Right lung (tissue), 5 donors: Measurements from ENCODE around the gene SCNN1B. TPM values are rescaled to one million over a fixed set of nuclear protein-coding genes. Genes with fewer than 3 reads are reported as not detected.

Experiments
- DNase-seq, 2 donors: peaks; one replicate each; pipeline ENCODE4 v3.0.0-alpha.2; 2013
- polyA plus RNA-seq, 5 donors: library from polyadenylated mRNA; unstranded; fragments of 120-200 nt; gene quantifications; one replicate each; pipeline versions ENCODE4 v1.2.1 to v1.2.3, GENCODE V29; 2013; ENCODE audit warnings: inconsistent platforms in 1 of 5, low replicate concordance in 1 of 5; ENCODE audit not compliant: insufficient read length in 5 of 5, insufficient read depth in 1 of 5

Gene SCNN1B
- polyA plus RNA-seq, 5 donors = 2.3 to 4.9 (median 2.7) TPM

- peak in 1 of 2 donors; percentile 49 for DNase-seq
Observed at GRCh38 chr16:23320693-23321092, 18.6 kb downstream of the SCNN1B start.

- no peak for DNase-seq
Observed at GRCh38 chr16:23321206-23321875, 19.2 kb downstream of the SCNN1B start.

DNA sequence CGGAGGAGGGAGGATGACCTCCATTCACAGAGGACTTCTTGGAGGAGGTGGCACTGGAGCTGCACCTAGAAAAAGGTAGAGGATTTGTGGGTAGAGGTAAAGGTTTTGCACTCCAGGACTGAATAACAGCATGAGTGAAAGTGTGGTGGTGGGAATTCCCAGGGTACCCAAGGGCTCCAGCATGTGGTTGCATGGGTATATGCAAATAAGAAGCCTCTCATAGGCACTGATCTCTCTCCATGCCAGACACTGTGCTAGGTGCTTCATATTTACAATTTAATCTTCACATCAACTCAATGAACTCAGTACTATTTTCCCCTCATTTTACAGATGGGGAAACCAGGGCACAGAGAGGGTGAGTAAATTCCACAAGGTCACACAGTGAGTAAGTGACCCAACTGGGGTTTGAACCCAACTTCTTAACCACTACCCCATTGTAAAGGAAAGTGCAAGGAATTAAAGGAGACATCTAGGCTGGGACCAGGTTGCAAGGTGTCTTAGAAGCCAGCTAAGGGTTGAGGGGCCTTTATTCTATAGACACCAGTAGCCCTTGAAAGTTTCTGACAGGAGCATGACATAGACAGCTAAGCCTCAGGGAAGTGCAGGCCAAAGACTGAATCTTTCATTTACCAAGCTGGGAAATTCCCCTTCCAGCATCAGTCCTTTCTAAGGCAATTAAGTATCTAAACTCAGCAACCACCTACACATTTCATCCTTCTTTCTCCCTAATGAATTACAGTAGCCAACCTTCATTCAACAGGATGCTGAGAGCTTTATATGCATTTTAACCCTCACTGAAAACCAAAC is 21.3 kb downstream of the SCNN1B start:
- DNase-seq = no peak

DNA sequence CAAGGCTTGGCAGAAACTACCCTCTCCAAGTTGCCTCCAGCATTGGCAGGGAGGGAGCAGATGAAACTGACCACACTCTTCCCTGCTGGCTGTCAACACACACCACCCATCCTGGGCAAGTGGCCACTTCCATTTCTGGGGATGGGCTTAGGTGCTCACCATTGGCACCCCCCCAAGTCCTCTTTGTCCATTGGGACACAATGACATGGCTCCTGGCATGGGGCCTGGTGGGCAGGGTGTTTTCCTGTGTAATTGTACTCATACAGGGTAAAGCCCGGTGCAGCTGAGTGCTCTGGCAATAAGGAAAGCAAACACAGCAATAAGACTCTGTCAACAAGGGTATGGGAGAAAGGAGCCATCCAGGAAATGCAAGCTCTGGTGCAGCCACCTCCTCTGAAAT is 22.6 kb downstream of the SCNN1B start:
- DNase-seq = peak in 1 of 2 donors; percentile 32

DNA sequence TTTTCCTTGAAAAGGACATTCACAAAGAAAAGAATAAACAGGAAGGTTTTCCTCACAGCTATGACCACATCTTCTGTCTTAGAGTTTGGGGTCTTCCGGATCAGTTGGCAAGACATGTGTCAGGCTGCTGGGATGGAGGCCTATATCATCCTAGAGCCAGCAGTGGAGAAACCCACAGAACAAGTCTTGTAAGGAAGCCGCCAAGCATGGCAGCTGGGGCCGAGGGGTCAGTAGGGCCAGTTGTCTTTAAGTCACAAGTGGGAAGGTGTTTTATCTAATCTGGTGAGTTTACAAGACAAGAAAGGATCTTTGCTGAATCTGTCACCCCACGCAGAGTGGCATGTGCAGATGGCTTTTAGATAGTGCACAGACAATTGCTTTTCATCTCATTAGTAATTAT is 25.7 kb downstream of the SCNN1B start:
- no peak for DNase-seq

GRCh38 chr16:23330161-23330560 is 28.1 kb downstream of the SCNN1B start:
- DNase-seq = no peak

DNA sequence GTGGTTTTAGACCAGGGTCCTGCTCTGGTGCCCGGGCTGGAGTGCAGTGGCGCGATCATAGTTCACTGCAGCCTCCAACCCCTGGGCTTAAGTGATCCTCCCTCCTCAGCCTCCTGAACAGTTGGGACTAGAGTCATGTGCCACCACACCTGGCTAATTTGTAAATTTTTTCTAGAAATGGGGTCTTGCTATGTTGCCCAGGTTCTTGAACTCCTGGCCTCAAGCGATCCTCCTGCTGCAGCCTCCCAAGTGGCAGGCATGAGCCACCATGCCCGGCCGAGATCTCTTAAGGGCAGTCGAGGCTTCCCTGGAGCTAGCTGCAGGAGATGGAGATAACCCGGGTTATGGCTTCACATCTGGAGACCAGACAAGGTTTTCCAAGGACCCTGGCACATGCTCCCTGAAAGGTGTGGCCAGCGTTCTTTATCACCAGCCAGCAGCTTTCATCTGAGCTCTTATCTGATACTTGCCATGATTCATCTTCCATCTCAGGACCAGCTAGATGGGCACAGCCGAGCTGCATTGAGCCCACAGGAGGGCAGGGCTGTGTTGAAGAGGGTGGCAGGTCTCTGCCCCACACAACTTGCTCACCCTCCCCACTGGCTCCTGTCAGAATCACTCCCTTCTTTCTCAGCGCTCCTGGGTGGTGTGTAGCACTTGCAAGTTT is 28.6 kb downstream of the SCNN1B start:
- DNase-seq = no peak

DNA sequence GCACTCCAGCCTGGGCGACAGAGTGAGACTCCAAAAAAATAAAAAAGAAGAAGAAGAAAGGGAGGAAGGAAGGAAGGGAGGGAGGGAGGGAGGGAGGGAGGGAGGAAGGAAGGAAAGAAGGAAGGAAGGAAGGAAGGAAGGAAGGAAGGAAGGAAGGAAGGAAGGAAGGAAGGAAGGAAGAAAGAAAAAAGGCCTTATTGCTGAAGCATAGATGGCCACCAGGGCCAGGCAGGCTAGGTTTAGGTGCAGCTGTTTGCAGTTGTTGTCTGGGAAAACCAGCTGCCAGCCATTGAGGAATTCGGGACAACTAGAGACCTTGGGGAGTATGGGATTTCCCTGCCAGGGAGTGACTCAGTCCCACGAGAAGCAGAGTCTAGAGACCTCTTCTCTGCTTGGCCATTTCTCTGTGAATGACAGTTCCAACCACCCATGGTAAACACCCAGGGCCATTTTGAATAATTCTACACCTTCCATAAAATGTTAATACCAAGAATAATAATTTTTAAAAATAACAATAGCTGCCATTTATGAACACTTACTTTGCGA is 31.0 kb downstream of the SCNN1B start:
- DNase-seq = no peak

- DNase-seq = no peak
Observed at GRCh38 chr16:23333831-23334456, 31.8 kb downstream of the SCNN1B start.

DNA sequence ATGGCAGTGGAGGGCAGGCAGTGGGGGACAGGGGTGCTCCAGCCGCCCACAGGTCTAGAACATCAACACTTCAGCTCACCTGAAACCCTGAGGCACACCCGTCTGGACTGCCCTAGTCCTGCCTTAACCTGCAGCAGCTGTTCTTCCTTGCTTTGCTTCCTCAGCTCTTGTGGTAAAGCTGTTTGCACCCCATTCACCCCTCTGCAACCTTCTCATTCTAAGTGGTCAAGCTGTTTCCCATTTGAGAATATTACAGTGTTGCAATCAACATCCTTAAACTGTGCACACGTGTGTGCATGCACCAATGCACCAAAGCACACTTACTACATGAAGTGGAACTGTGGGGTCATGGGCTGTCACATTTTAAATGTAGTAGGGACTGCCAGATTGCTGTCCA is 32.4 kb downstream of the SCNN1B start:
- no peak for DNase-seq

GRCh38 chr16:23334950-23335349 is 32.8 kb downstream of the SCNN1B start:
- DNase-seq = no peak

DNA sequence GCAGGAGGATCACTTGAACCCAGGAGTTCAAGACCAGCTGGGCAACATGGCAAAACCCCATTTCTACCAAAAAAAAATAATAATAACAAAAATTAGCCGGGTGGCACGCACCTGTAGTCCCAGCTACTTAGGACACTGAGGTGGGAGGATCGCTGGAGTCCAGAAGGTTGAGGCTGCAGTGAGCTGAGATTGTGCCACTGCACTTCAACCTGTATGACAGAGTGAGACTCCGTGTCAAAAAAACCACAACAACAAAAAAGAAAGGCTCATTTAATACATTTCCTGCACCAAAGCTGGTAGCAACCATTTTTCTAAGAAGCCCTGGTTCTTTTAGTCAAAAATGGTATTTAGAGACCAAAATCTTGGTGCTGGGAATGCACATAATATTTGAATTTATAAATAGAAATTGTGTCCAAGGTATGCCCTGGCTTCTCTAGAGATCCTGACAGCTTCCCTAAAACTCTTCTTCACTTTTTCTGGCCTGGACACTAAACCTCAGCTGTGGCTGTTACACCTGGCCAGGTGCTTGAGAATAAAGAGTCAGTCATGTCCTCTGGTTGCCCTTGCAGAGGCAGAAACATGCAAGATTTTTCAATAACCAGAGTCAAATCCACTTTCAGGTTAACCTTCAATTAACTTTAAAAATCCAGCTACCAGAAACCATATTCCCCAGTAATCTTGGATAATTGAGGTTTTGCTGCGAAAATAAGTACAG is 35.9 kb downstream of the SCNN1B start:
- no peak for DNase-seq

DNA sequence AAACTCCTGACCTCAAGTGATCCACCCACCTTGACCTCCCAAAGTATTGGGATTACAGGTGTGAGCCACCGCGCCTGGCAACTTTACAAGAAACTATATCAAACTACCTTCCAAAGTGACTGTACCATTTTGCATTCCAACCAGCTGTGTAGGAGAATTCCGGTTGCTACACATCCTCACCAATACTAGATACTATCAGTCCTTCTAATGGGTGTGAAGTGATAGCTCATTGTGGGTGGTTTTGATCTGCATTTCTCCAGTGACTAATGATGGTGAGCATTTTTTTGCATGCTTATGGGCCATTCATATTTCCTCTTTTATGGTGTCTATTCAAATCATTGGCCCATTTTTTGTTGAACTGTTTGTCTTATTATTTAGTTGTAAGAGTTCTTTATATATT is 37.7 kb downstream of the SCNN1B start:
- no peak for DNase-seq

GRCh38 chr16:23342083-23342640 is 40.1 kb downstream of the SCNN1B start:
- DNase-seq = no peak

DNA sequence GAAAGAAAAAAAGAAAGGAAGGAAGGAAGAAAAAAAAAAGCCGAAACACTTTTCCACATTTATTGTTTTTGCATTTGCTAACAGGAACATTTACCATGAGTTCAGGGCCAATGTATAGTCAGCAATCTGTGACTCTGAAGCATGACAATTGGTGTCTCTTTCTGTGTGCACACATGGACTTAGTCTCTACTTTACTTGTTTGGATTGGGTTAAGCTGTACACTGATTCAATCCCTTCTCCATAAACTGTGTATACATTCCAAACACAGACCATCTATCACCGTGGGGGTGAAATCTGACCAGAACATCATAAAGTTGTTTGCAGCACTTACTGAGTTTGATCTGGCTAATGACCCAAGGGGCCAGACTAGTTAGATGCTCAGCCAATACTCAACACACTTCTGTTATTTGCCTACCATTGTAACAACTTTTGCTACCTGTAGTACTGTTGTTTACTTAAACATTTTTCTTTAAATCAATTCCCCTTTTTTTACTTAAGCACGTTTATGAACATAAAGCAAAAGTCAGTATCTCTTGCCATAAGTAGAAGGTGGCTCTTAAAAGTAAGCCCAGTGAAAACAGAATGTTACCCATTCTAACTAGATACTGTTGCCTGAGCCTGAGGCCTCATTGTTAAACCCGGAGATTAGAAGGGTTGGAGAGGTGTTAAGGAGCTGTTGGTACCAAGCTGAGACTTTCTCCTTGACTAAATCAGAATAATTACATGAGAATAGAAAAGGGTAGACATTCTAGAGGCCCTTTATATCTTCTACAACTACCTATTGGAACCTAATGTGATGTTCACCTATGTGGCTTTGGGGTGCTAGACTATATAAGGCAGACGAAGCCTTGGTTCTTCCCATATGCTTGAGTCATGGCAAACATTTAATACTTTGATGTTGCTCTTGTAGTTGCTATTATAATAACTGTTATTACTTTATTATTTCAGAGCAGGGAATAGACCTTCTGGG is 41.8 kb downstream of the SCNN1B start:
- DNase-seq = no peak

GRCh38 chr16:23345237-23345636 is 43.1 kb downstream of the SCNN1B start:
- no peak for DNase-seq

DNA sequence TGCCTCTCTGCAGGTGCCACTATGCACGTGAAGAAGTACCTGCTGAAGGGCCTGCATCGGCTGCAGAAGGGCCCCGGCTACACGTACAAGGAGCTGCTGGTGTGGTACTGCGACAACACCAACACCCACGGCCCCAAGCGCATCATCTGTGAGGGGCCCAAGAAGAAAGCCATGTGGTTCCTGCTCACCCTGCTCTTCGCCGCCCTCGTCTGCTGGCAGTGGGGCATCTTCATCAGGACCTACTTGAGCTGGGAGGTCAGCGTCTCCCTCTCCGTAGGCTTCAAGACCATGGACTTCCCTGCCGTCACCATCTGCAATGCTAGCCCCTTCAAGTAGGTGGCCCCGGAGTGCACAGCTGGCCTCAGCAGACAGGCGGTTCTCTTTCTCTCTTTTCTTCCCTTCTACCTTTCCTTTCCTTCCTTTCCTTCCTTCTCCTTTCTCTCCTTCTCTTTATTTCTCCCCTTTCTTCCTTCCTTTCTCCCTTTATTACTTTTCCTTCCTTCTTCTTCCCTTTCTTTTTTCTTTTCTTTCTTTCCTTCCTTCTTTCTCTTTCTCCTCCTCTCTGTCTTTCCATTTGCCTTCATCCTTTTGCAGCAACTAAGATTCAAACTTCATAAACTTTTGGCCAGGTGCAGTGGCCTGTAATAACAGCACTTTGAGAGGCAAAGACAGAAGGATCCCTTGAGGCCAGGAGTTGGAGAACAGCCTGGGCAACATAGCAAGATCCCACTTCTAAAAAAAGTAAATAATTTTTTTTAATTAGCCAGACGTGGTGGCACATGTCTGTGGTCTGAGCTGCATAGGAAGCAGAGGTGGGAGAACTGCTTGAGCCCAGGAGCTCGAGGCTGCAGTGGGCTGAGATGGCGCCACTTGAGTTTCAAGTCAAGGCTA is 46.7 kb downstream of the SCNN1B start:
- no peak for DNase-seq

- DNase-seq = no peak
Observed at GRCh38 chr16:23351360-23351759, 49.3 kb downstream of the SCNN1B start.

DNA sequence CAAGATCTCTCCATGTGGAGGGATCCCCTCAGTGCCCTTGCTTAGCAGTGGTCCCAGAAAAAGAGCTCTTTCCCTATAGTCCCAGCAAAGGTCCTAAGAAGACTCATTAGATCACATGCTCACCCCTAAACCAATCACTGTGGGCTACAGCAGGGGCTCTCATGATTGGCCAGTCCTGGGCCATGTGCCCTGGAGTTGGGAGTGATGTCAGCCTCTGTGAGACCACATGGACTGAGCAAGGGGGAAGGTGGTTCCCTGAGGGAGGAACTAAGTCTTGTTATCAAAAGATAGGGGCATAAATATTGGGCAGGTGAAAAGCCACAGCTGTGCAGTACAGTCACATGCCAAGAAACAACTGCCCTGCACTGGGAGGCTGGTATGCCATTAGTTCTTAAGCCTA is 51.3 kb downstream of the SCNN1B start:
- DNase-seq = no peak
